IMR-90 (cell line): Measurements from ENCODE around the gene SNAPIN. TPM values are rescaled to one million over a fixed set of nuclear protein-coding genes. Genes with fewer than 3 reads are reported as not detected.

Experiments used
- ATAC-seq: fragments of 200-7000 bp; cut with Tn5 transposase; 2 replicates; pipeline ENCODE4 v1.9.1; 2020; ENCODE audit warnings: low read depth, mild to moderate bottlenecking, moderate library complexity
- BruUV-seq: library from RNA; stranded (reverse); fragments of 400-500 nt; replicated peaks from 2 replicates; lab custom pipeline; 2021; lab: Mats Ljungman, UMichigan
- CTCF ChIA-PET: fragments of 300-600 bp; formaldehyde crosslinking; extraction: SDS; loops from one replicate; lab custom pipeline; 2021; ENCODE audit warnings: antibody characterized with exemption; lab: Yijun Ruan, JAX
- POLR2A ChIA-PET: fragments of 300-600 bp; sonication (Branson Sonifier 250); formaldehyde crosslinking; loops from one replicate; lab custom pipeline; 2022; ENCODE audit warnings: antibody characterized with exemption; ENCODE audit not compliant: unreplicated experiment; lab: Charles Lee
- DNase-seq: peaks from one replicate; pipeline ENCODE4 v3.0.0; 2013
- H2AFZ ChIP-seq: replicated peaks from 2 replicates; pipeline ENCODE3; 2013; ENCODE audit warnings: low read length, mild to moderate bottlenecking; ENCODE audit not compliant: poor library complexity
- H2AK5ac ChIP-seq: 2 replicates; pipeline ENCODE4 v1.6.1; 2013; ENCODE audit warnings: low read depth, low read length, inconsistent platforms
- H2AK9ac ChIP-seq: replicated peaks from 2 replicates; pipeline ENCODE3; 2013; ENCODE audit warnings: mild to moderate bottlenecking, low read depth, low read length, moderate library complexity; ENCODE audit not compliant: poor library complexity
- H2BK120ac ChIP-seq: 2 replicates; pipeline ENCODE4 v1.6.1; 2013; ENCODE audit warnings: low read depth, low read length, inconsistent platforms
- H2BK15ac ChIP-seq: 3 replicates; pipeline ENCODE4 v1.6.1; 2013; ENCODE audit warnings: low read depth, low read length, inconsistent platforms
- H2BK20ac ChIP-seq: 2 replicates; pipeline ENCODE4 v1.6.1; 2013; ENCODE audit warnings: low read depth, mild to moderate bottlenecking, inconsistent platforms, low read length, moderate library complexity
- H2BK5ac ChIP-seq: 2 replicates; pipeline ENCODE4 v1.6.1; 2013; ENCODE audit warnings: mild to moderate bottlenecking, low read depth, low read length, inconsistent platforms; ENCODE audit not compliant: poor library complexity, severe bottlenecking
- H3K14ac ChIP-seq: replicated peaks from 2 replicates; pipeline ENCODE4 v1.6.1; 2013; ENCODE audit warnings: low read depth, low read length, inconsistent platforms
- H3K18ac ChIP-seq: 2 replicates; pipeline ENCODE4 v1.6.1; 2013; ENCODE audit warnings: low read depth, low read length, control low read depth
- H3K23ac ChIP-seq: 2 replicates; pipeline ENCODE4 v1.6.1; 2013; ENCODE audit warnings: low read depth, low read length, inconsistent platforms
- H3K27ac ChIP-seq: 2 replicates; pipeline ENCODE4 v1.5.1; 2013; ENCODE audit warnings: mild to moderate bottlenecking, control low read depth, low read length; ENCODE audit not compliant: insufficient read depth
- H3K27me3 ChIP-seq: 2 replicates; pipeline ENCODE4 v1.6.1; 2013; ENCODE audit warnings: low read length; ENCODE audit not compliant: control insufficient read depth, insufficient read depth
- H3K36me3 ChIP-seq: 2 replicates; pipeline ENCODE4 v1.6.1; 2013; ENCODE audit warnings: low read length, mixed read lengths; ENCODE audit not compliant: control insufficient read depth, insufficient read depth
- H3K4ac ChIP-seq: 2 replicates; pipeline ENCODE4 v1.6.1; 2013; ENCODE audit warnings: low read depth, low read length, inconsistent platforms
- H3K4me1 ChIP-seq: 2 replicates; pipeline ENCODE4 v1.6.1; 2013; ENCODE audit warnings: low read length, mixed read lengths; ENCODE audit not compliant: control insufficient read depth, insufficient read depth
- H3K4me2 ChIP-seq: 2 replicates; pipeline ENCODE4 v1.6.1; 2013; ENCODE audit warnings: low read depth, mild to moderate bottlenecking, control low read depth, low read length, moderate library complexity
- H3K4me3 ChIP-seq: 2 replicates; pipeline ENCODE4 v1.5.1; 2013; ENCODE audit warnings: low read depth, mild to moderate bottlenecking, control low read depth, low read length, moderate library complexity; ENCODE audit not compliant: insufficient read depth
- H3K56ac ChIP-seq: 2 replicates; pipeline ENCODE4 v1.6.1; 2013; ENCODE audit warnings: low read length, inconsistent platforms; ENCODE audit not compliant: insufficient read depth; ENCODE audit errors: extremely low read depth
- H3K79me1 ChIP-seq, 2 experiments: 2 replicates each; pipeline ENCODE4 v1.6.1; 2013; ENCODE audit warnings: low read length in 2 of 2, inconsistent platforms in 1 of 2, low read depth in 1 of 2
- H3K9ac ChIP-seq: 2 replicates; pipeline ENCODE4 v1.6.1; 2013; ENCODE audit warnings: low read depth, low read length, control low read depth
- H3K9me1 ChIP-seq: 2 replicates; pipeline ENCODE4 v1.6.1; 2013; ENCODE audit warnings: low read length, inconsistent platforms; ENCODE audit not compliant: insufficient read depth
- H3K9me3 ChIP-seq: 2 replicates; pipeline ENCODE4 v1.6.1; 2013; ENCODE audit warnings: low read length; ENCODE audit not compliant: control insufficient read depth, insufficient read depth
- H4K20me1 ChIP-seq: 2 replicates; pipeline ENCODE4 v1.6.1; 2013; ENCODE audit warnings: low read length, inconsistent platforms; ENCODE audit not compliant: insufficient read depth
- H4K5ac ChIP-seq: 2 replicates; pipeline ENCODE4 v1.6.1; 2013; ENCODE audit warnings: mild to moderate bottlenecking, low read depth, low read length, control low read depth
- H4K8ac ChIP-seq, 2 experiments: 2 replicates each; pipeline ENCODE4 v1.6.1; 2013; ENCODE audit warnings: low read depth in 2 of 2, low read length in 2 of 2, control low read depth in 1 of 2, inconsistent platforms in 1 of 2
- H4K91ac ChIP-seq: 2 replicates; pipeline ENCODE4 v1.6.1; 2013; ENCODE audit warnings: low read depth, low read length, inconsistent platforms; ENCODE audit not compliant: insufficient read depth
- BHLHE40 ChIP-seq: fragments of 150-350 bp; IDR thresholded peaks from 2 replicates; pipeline ENCODE4 v1.6.1; 2016; ENCODE audit warnings: mild to moderate bottlenecking, low read depth, low read length
- CEBPB ChIP-seq: IDR thresholded peaks from 2 replicates; pipeline ENCODE4 v1.6.1; 2012; ENCODE audit warnings: low read depth, low read length, improper control_type of control experiment
- CHD1 ChIP-seq: IDR thresholded peaks from 2 replicates; pipeline ENCODE4 v1.6.1; 2012; ENCODE audit warnings: low read depth, low read length, improper control_type of control experiment
- CTCF ChIP-seq: conservative IDR thresholded peaks from 2 replicates; pipeline ENCODE4 v1.5.1; 2012; ENCODE audit warnings: mild to moderate bottlenecking, low read depth, low read length, improper control_type of control experiment
- ELK1 ChIP-seq: fragments of 150-350 bp; IDR thresholded peaks from 2 replicates; pipeline ENCODE4 v1.6.1; 2016; ENCODE audit warnings: low read depth, mild to moderate bottlenecking, low read length, moderate library complexity, borderline replicate concordance
- FOS ChIP-seq: fragments of 150-350 bp; IDR thresholded peaks from 2 replicates; pipeline ENCODE4 v1.6.1; 2016; ENCODE audit warnings: low read depth, low read length
- MAFK ChIP-seq: IDR thresholded peaks from 2 replicates; pipeline ENCODE4 v1.6.1; 2012; ENCODE audit warnings: low read depth, low read length, improper control_type of control experiment
- MAZ ChIP-seq: IDR thresholded peaks from 2 replicates; pipeline ENCODE4 v1.6.1; 2012; ENCODE audit warnings: low read depth, mild to moderate bottlenecking, low read length, improper control_type of control experiment, moderate library complexity, borderline replicate concordance
- MXI1 ChIP-seq: IDR thresholded peaks from 2 replicates; pipeline ENCODE4 v1.6.1; 2012; ENCODE audit warnings: low read depth, mild to moderate bottlenecking, low read length, moderate library complexity, borderline replicate concordance
- NFE2L2 ChIP-seq: fragments of 150-350 bp; IDR thresholded peaks from 2 replicates; pipeline ENCODE4 v1.6.1; 2016; ENCODE audit warnings: low read depth, mild to moderate bottlenecking, low read length
- POLR2A ChIP-seq: IDR thresholded peaks from 2 replicates; pipeline ENCODE4 v1.6.1; 2012; ENCODE audit warnings: mild to moderate bottlenecking, low read depth, low read length
- RAD21 ChIP-seq: IDR thresholded peaks from 2 replicates; pipeline ENCODE4 v1.6.1; 2012; ENCODE audit warnings: low read length, improper control_type of control experiment
- RCOR1 ChIP-seq: IDR thresholded peaks from 2 replicates; pipeline ENCODE4 v1.6.1; 2012; ENCODE audit warnings: mild to moderate bottlenecking, low read length, improper control_type of control experiment; ENCODE audit not compliant: insufficient replicate concordance
- RFX5 ChIP-seq: IDR thresholded peaks from 2 replicates; pipeline ENCODE4 v1.8.0; 2012; ENCODE audit warnings: low read depth, mild to moderate bottlenecking, low read length, moderate library complexity
- SMC3 ChIP-seq: fragments of 150-350 bp; IDR thresholded peaks from 2 replicates; pipeline ENCODE4 v1.6.1; 2016; ENCODE audit warnings: low read depth, mild to moderate bottlenecking, antibody characterized with exemption, low read length, moderate library complexity
- USF2 ChIP-seq: fragments of 150-350 bp; IDR thresholded peaks from 2 replicates; pipeline ENCODE4 v1.6.1; 2017; ENCODE audit warnings: mild to moderate bottlenecking, antibody characterized with exemption, low read length, low read depth
- WGBS, 2 experiments: methylation state at CpG; one replicate each; pipeline versions ENCODE4 v1.1.5 to v1.1.7; 2013; ENCODE audit warnings: missing lambda C conversion rate in 2 of 2; ENCODE audit not compliant: insufficient read length in 1 of 2; ENCODE audit errors: extremely low coverage in 2 of 2; 5-methylcytosine and 5-hydroxymethylcytosine counted together
- dilution Hi-C: fragments of 300-500 bp; cut with HindIII; formaldehyde crosslinking; loops from one replicate; pipeline ENCODE4 v1.14.3; 2018; ENCODE audit warnings: low sequenced_read_pairs; ENCODE audit not compliant: unreplicated experiment
- in situ Hi-C: fragments of 300-500 bp; cut with MboI; formaldehyde crosslinking; loops from 3 replicates; pipeline ENCODE4 v1.14.3; 2019; ENCODE audit warnings: low sequenced_read_pairs, inconsistent platforms, mixed read lengths
- intact Hi-C: fragments of 100-400 bp; cut with micrococcal nuclease; formaldehyde crosslinking; loops from 2 replicates; pipeline ENCODE4 v1.10.0; 2022
- polyA plus RNA-seq, 3 experiments: library from polyadenylated mRNA; depleted of rRNA; stranded (reverse); fragments of >200 nt; gene quantifications; 2 replicates each; pipeline ENCODE4 v1.2.3, GENCODE V29; 2012; ENCODE audit warnings: low replicate concordance in 1 of 3
- total RNA-seq: library from RNA; depleted of rRNA; stranded (reverse); fragments of >200 nt; gene quantifications from 2 replicates; pipeline ENCODE4 v1.2.3, GENCODE V29; 2012

Gene SNAPIN
- total and polyA plus RNA-seq, 2 of the 4 experiments (the other 2 are of a cell fraction): 37.4 to 40.9 TPM

- no peak overlapping the region for H4K91ac ChIP-seq
- CTCF ChIA-PET: interaction anchor here (1.1 kb wide), 1 partner anchor 16 kb away, joined by 6 read pairs; no protein-coding TSS in a partner anchor
- no peaks in the 10 kb centered on the region for H4K20me1 ChIP-seq
- peaks cover 24 to 41% of the 10 kb centered on the region in 2 experiments for H3K79me1 ChIP-seq
- H3K27me3 ChIP-seq: no peaks in the 10 kb centered on the region
- no peak overlapping the region for H2AFZ ChIP-seq
- no peaks in the 10 kb centered on the region for H3K9me3 ChIP-seq
- H2BK5ac ChIP-seq: no peak overlapping the region
- dilution Hi-C loops (no loop called here), in situ Hi-C loops (no loop called here), intact Hi-C loops (no loop called here)
- H4K5ac ChIP-seq: no peak overlapping the region
- H2AK9ac ChIP-seq: no peak overlapping the region
- H2BK15ac ChIP-seq: no peak overlapping the region
- DNase-seq (no peak), ATAC-seq (no peak)
- no peak overlapping the region for H3K18ac ChIP-seq
- 100% methylated on average over 1 of the region's 7 CpGs; no CpG with 5 or more reads in 1 of the 2 experiments for WGBS, 2 experiments
- peaks cover 28% of the 10 kb centered on the region for H3K36me3 ChIP-seq
- no peak overlapping the region for H2BK20ac ChIP-seq
- H3K4me2 ChIP-seq: no peak overlapping the region
- BruUV-seq: no TSS peak
- TF ChIP-seq BHLHE40: no peak
- no peak for TF ChIP-seq SMC3
- TF ChIP-seq MXI1: no peak
- no peak for TF ChIP-seq POLR2A
- TF ChIP-seq RAD21: no peak
- no peak for TF ChIP-seq MAZ
- TF ChIP-seq RFX5: no peak
- TF ChIP-seq CTCF: no peak
- TF ChIP-seq MAFK: no peak
- TF ChIP-seq CEBPB: no peak
- TF ChIP-seq ELK1: no peak
- TF ChIP-seq RCOR1: no peak
- no peak for TF ChIP-seq FOS
- TF ChIP-seq NFE2L2: no peak
- TF ChIP-seq CHD1: no peak
- no peak for TF ChIP-seq USF2
- H4K8ac ChIP-seq: no peak overlapping the region
- H3K4ac ChIP-seq: no peak overlapping the region
- H2BK120ac ChIP-seq: no peak overlapping the region
- no peak overlapping the region for H3K4me3 ChIP-seq
- POLR2A ChIA-PET: interaction anchor here (0.5 kb wide), 1 partner anchor 9 kb away, joined by 3 read pairs; no protein-coding TSS in a partner anchor
- H3K9me1 ChIP-seq: peaks cover 26% of the 10 kb centered on the region
- H3K14ac ChIP-seq: no peak overlapping the region
- no peak overlapping the region for H3K23ac ChIP-seq
- no peak overlapping the region for H3K56ac ChIP-seq
- no peak overlapping the region for H3K9ac ChIP-seq
- peaks cover 14% of the 10 kb centered on the region for H3K4me1 ChIP-seq
- H2AK5ac ChIP-seq: no peak overlapping the region
- no peak overlapping the region for H3K27ac ChIP-seq
Observed at GRCh38 chr1:153623101-153623500, 35.4 kb upstream of the SNAPIN start.
